Right lobe of liver (tissue), 6 donors: ENCODE results near the gene CASP8. TPM values are rescaled to one million over a fixed set of nuclear protein-coding genes. Genes with fewer than 3 reads are reported as not detected.
"Not testable (repeated sequence)": the region's sequence is repeated elsewhere in the genome, so short reads cannot be mapped to it uniquely, and the experiment has no call there.

ENCODE experiments used
- ATAC-seq, 4 donors: fragments of 200-7000 bp; cut with Tn5 transposase; one replicate each; pipeline ENCODE4 v1.9.1; 2020; ENCODE audit warnings: mild to moderate bottlenecking in 4 of 4, moderate library complexity in 4 of 4
- DNase-seq, 3 donors: peaks; one replicate each; pipeline ENCODE4 v3.0.0-alpha.2; 2020
- H3K27ac ChIP-seq, 3 donors: fragments of 200-600 bp; one replicate each; pipeline ENCODE4 v1.8.0; 2022
- H3K27me3 ChIP-seq, 2 donors: fragments of 200-600 bp; one replicate each; pipeline ENCODE4 v1.8.0; 2022
- H3K36me3 ChIP-seq, 4 donors: fragments of 200-600 bp; sonication (generic) in 1 of 4; one replicate each; pipeline versions ENCODE4 v1.5.1 to v1.8.0; 2017 to 2022; ENCODE audit warnings: control low read depth in 1 of 4
- H3K4me1 ChIP-seq, 4 donors: fragments of 200-600 bp; sonication (generic) in 1 of 4; one replicate each; pipeline versions ENCODE4 v1.5.1 to v1.8.0; 2017 to 2022; ENCODE audit warnings: control low read depth in 1 of 4
- H3K4me3 ChIP-seq, 3 donors: fragments of 200-600 bp; one replicate each; pipeline ENCODE4 v1.8.0; 2022
- H3K9me3 ChIP-seq, 4 donors: fragments of 200-600 bp; sonication (generic) in 1 of 4; one replicate each; pipeline versions ENCODE4 v1.5.1 to v1.8.0; 2017 to 2022; ENCODE audit warnings: control low read depth in 1 of 4
- CTCF ChIP-seq, 4 donors: fragments of 200-600 bp in 3 of 4; fragments of 450-650 bp in 1 of 4; IDR thresholded peaks; one replicate each; pipeline versions ENCODE4 v1.5.1 to v1.8.0; 2016 to 2022; ENCODE audit warnings: antibody characterized with exemption in 4 of 4, mild to moderate bottlenecking in 2 of 4
- POLR2A ChIP-seq: fragments of 450-650 bp; IDR thresholded peaks from one replicate; pipeline ENCODE4 v1.6.1; 2017; ENCODE audit warnings: antibody characterized with exemption, mild to moderate bottlenecking
- WGBS: methylation state at CpG from one replicate; pipeline ENCODE4 v1.1.6; 2018; ENCODE audit warnings: low coverage, low lambda C conversion rate; ENCODE audit not compliant: insufficient coverage; ENCODE audit errors: missing lambda C conversion rate; 5-methylcytosine and 5-hydroxymethylcytosine counted together
- intact Hi-C, 2 donors: fragments of 100-400 bp; cut with DNase I; formaldehyde crosslinking; loops; one replicate each; pipeline versions ENCODE4 v1.11.2 to v1.14.1; 2022
- total RNA-seq, 6 experiments: library from RNA; depleted of rRNA in 2 of 6; stranded (reverse); fragments of >200 nt in 2 of 6; fragmentation: NEBNext Ultra II Directional in 3 of 6; extraction: Animal tissue kit (Norgen Biotek cat#: 25700) in 3 of 6; gene quantifications; one replicate each; pipeline versions ENCODE4 v1.1.0 to v1.2.4, GENCODE V29; 2016 to 2023
- donor health status: DM: no; HTN: yes; CAD: no.
- donor health status: DM: no; HTN: no; CAD: no.
- donor health status: DM: no; HTN: no; CAD: no.
- donor health status: DM: no; HTN: yes; CAD: no.
- donor health status: DM: no; HTN: yes; CAD: no.

CASP8 gene
- total RNA-seq, 6 experiments from 2014 or later: 8.8 to 14.8 (median 11.5) TPM

GRCh38 chr2:201285499-201285898, 25.2 kb downstream of the CASP8 start:
- intact Hi-C loops: no loop called here
- peak in 1 of 4 donors; percentile 41 for ATAC-seq
- H3K36me3 ChIP-seq: peaks cover 5 to 25% (median 8%) of the 10 kb centered on the region in 4 donors

GRCh38 chr2:201290457-201291148, 30.3 kb downstream of the CASP8 start:
- intact Hi-C loops, H3K27ac ChIP-seq: not testable (repeated sequence)
- WGBS: 96% methylated on average over 10 of the region's 15 CpGs

More at GRCh38 chr2:201285499-201285898, 25.2 kb downstream of the CASP8 start:
- no peaks in the 10 kb centered on the region for H3K27me3 ChIP-seq
- H3K4me3 ChIP-seq: no peak overlapping the region
- H3K9me3 ChIP-seq: no peaks in the 10 kb centered on the region
- TF ChIP-seq POLR2A (no peak), CTCF (IDR thresholded peaks at IDR 0.05) (no peak)
- H3K4me1 ChIP-seq: no peaks in the 10 kb centered on the region
- DNase-seq: no peak
- 100% methylated on average over 1 of the region's 1 CpG for WGBS
- no peak overlapping the region for H3K27ac ChIP-seq

GRCh38 chr2:201298462-201299052, 38.2 kb downstream of the CASP8 start:
- no peaks in the 10 kb centered on the region for H3K4me1 ChIP-seq
- no peaks in the 10 kb centered on the region for H3K27me3 ChIP-seq
- DNase-seq (no peak), ATAC-seq (no peak)
- H3K9me3 ChIP-seq: no peaks in the 10 kb centered on the region
- 64% methylated on average over 3 of the region's 3 CpGs for WGBS
- TF ChIP-seq POLR2A (no peak), CTCF (IDR thresholded peaks at IDR 0.05) (no peak)
- no peak overlapping the region for H3K4me3 ChIP-seq
- intact Hi-C loops: no loop called here
- no peaks in the 10 kb centered on the region for H3K36me3 ChIP-seq
- no peak overlapping the region for H3K27ac ChIP-seq

More at GRCh38 chr2:201290457-201291148, 30.3 kb downstream of the CASP8 start:
- not testable (repeated sequence) for H3K27me3 ChIP-seq, DNase-seq, H3K4me3 ChIP-seq, ATAC-seq, H3K4me1 ChIP-seq, H3K9me3 ChIP-seq
- H3K36me3 ChIP-seq: peaks cover 0 to 20% (median 5%) of the 10 kb centered on the region in 4 donors

- no CpG with 5 or more reads among the region's 11 CpGs for WGBS
- intact Hi-C loops: not testable (repeated sequence)
Observed at GRCh38 chr2:201299929-201300328, 39.6 kb downstream of the CASP8 start.

GRCh38 chr2:201307876-201308275, 47.5 kb downstream of the CASP8 start:
- DNase-seq: no peak
- Histone ChIP-seq H3K27me3 (no peaks in the 10 kb centered on the region), H3K27ac (no peak overlapping the region), H3K9me3 (no peaks in the 10 kb centered on the region), H3K4me1 (no peaks in the 10 kb centered on the region), H3K36me3 (no peaks in the 10 kb centered on the region), H3K4me3 (no peak overlapping the region)
- intact Hi-C loops: no loop called here
- no peak for TF ChIP-seq POLR2A
- TF ChIP-seq CTCF (IDR thresholded peaks at IDR 0.05): no peak
- no peak for ATAC-seq
- 90% methylated on average over 2 of the region's 3 CpGs for WGBS

More at GRCh38 chr2:201299929-201300328, 39.6 kb downstream of the CASP8 start:
- not testable (repeated sequence) for H3K4me3 ChIP-seq, H3K9me3 ChIP-seq, H3K4me1 ChIP-seq, H3K27me3 ChIP-seq, DNase-seq, H3K27ac ChIP-seq, H3K36me3 ChIP-seq, ATAC-seq
